GM23338 (cell line): ENCODE measurements around the gene LBX1. TPM values are rescaled to one million over a fixed set of nuclear protein-coding genes. Genes with fewer than 3 reads are reported as not detected.

Experiments
- CREB1 ChIP-seq: fragments of 250-450 bp; sonication (Bioruptor Pico); IDR thresholded peaks from 2 replicates; pipeline ENCODE4 v1.5.0; 2020; ENCODE audit warnings: low read depth, mild to moderate bottlenecking, moderate library complexity
- EZH2 ChIP-seq: fragments of 200-600 bp; sonication (generic); IDR thresholded peaks from one replicate; pipeline ENCODE4 v1.8.0; 2017; ENCODE audit warnings: antibody characterized with exemption, mild to moderate bottlenecking, low read depth; ENCODE audit not compliant: unreplicated experiment
- EZH2phosphoT487 ChIP-seq: fragments of 200-600 bp; sonication (generic); IDR thresholded peaks from one replicate; pipeline ENCODE4 v1.8.1; 2018; ENCODE audit warnings: antibody characterized with exemption; ENCODE audit not compliant: unreplicated experiment
- JUNB ChIP-seq: IDR thresholded peaks from one replicate; pipeline ENCODE4 v1.6.1; 2016; ENCODE audit warnings: antibody characterized with exemption; ENCODE audit not compliant: unreplicated experiment
- NANOG ChIP-seq: IDR thresholded peaks from 2 replicates; pipeline ENCODE4 v1.6.1; 2016; ENCODE audit warnings: antibody characterized with exemption, borderline replicate concordance
- POLR2AphosphoS5 ChIP-seq: IDR thresholded peaks from 2 replicates; pipeline ENCODE4 v1.6.1; 2016; ENCODE audit warnings: antibody characterized with exemption, low read depth
- STAT1 ChIP-seq: IDR thresholded peaks from one replicate; pipeline ENCODE4 v1.6.1; 2016; ENCODE audit warnings: antibody characterized with exemption; ENCODE audit not compliant: unreplicated experiment
- ZNF114 ChIP-seq: fragments of 250-450 bp; sonication (Bioruptor Pico); IDR thresholded peaks from 2 replicates; pipeline ENCODE4 v1.5.0; 2020; ENCODE audit warnings: mild to moderate bottlenecking, moderate library complexity
- ZNF331 ChIP-seq: fragments of 250-450 bp; sonication (Bioruptor Pico); IDR thresholded peaks from 2 replicates; pipeline ENCODE4 v1.5.0; 2020; ENCODE audit warnings: low read depth, mild to moderate bottlenecking, moderate library complexity
- polyA plus RNA-seq: library from polyadenylated mRNA; unstranded; fragments of >200 nt; fragmentation: Nextera tagmentation; extraction: Ambion mirVana; gene quantifications from 2 replicates; pipeline ENCODE4 v1.2.1, GENCODE V29; 2016
- total RNA-seq: library from RNA; depleted of rRNA; stranded (reverse); fragments of >200 nt; shearing (Covaris generic); gene quantifications from 2 replicates; pipeline ENCODE4 v1.2.3, GENCODE V29; 2014
- TF ChIP-seq, protein P1 (sequence below): fragments of 250-450 bp; sonication (Bioruptor Pico); IDR thresholded peaks from 2 replicates; pipeline ENCODE4 v1.5.0; 2020; ENCODE audit warnings: mild to moderate bottlenecking, moderate library complexity
- TF ChIP-seq, protein P2 (sequence below): IDR thresholded peaks from 2 replicates; pipeline ENCODE4 v1.6.1; 2016; ENCODE audit warnings: antibody characterized with exemption
- TF ChIP-seq, protein P3 (sequence below), 2 experiments: fragments of 200-600 bp in 1 of 2; sonication (generic) in 1 of 2; conservative IDR thresholded peaks; 2 replicates each; pipeline versions ENCODE4 v1.5.1 to v1.6.1; 2016 to 2017; ENCODE audit warnings: antibody characterized with exemption in 2 of 2, low read depth in 2 of 2, mild to moderate bottlenecking in 2 of 2, moderate library complexity in 1 of 2

Gene LBX1
- total and polyA plus RNA-seq, 2 experiments from 2014 or later = not detected

DNA sequence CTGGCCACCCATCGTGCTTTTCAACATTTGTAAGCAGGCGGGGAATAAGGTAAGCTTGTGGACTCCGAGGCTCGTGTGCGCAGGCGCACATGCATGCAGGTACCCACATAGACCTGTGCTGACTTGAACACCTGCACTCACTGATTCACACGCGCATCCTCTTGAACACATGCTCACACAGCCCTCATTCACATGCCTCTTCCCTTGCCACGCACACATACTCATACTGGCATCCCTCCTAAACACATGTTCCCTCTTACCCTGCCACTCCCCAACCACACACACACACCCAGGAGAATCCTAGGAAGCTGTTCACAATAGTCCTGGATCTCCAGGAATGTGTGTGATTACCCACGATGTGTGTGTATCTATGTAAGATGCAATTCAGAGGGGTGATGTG, 44.1 kb upstream of the LBX1 start (continued):
- TF ChIP-seq, protein P1, sequence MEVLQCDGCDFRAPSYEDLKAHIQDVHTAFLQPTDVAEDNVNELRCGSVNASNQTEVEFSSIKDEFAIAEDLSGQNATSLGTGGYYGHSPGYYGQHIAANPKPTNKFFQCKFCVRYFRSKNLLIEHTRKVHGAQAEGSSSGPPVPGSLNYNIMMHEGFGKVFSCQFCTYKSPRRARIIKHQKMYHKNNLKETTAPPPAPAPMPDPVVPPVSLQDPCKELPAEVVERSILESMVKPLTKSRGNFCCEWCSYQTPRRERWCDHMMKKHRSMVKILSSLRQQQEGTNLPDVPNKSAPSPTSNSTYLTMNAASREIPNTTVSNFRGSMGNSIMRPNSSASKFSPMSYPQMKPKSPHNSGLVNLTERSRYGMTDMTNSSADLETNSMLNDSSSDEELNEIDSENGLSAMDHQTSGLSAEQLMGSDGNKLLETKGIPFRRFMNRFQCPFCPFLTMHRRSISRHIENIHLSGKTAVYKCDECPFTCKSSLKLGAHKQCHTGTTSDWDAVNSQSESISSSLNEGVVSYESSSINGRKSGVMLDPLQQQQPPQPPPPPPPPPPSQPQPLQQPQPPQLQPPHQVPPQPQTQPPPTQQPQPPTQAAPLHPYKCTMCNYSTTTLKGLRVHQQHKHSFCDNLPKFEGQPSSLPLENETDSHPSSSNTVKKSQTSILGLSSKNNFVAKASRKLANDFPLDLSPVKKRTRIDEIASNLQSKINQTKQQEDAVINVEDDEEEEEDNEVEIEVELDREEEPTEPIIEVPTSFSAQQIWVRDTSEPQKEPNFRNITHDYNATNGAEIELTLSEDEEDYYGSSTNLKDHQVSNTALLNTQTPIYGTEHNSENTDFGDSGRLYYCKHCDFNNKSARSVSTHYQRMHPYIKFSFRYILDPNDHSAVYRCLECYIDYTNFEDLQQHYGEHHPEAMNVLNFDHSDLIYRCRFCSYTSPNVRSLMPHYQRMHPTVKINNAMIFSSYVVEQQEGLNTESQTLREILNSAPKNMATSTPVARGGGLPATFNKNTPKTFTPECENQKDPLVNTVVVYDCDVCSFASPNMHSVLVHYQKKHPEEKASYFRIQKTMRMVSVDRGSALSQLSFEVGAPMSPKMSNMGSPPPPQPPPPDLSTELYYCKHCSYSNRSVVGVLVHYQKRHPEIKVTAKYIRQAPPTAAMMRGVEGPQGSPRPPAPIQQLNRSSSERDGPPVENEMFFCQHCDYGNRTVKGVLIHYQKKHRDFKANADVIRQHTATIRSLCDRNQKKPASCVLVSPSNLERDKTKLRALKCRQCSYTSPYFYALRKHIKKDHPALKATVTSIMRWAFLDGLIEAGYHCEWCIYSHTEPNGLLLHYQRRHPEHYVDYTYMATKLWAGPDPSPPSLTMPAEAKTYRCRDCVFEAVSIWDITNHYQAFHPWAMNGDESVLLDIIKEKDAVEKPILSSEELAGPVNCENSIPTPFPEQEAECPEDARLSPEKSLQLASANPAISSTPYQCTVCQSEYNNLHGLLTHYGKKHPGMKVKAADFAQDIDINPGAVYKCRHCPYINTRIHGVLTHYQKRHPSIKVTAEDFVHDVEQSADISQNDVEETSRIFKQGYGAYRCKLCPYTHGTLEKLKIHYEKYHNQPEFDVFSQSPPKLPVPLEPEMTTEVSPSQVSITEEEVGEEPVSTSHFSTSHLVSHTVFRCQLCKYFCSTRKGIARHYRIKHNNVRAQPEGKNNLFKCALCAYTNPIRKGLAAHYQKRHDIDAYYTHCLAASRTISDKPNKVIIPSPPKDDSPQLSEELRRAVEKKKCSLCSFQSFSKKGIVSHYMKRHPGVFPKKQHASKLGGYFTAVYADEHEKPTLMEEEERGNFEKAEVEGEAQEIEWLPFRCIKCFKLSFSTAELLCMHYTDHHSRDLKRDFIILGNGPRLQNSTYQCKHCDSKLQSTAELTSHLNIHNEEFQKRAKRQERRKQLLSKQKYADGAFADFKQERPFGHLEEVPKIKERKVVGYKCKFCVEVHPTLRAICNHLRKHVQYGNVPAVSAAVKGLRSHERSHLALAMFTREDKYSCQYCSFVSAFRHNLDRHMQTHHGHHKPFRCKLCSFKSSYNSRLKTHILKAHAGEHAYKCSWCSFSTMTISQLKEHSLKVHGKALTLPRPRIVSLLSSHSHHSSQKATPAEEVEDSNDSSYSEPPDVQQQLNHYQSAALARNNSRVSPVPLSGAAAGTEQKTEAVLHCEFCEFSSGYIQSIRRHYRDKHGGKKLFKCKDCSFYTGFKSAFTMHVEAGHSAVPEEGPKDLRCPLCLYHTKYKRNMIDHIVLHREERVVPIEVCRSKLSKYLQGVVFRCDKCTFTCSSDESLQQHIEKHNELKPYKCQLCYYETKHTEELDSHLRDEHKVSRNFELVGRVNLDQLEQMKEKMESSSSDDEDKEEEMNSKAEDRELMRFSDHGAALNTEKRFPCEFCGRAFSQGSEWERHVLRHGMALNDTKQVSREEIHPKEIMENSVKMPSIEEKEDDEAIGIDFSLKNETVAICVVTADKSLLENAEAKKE = no peak
- TF ChIP-seq EZH2 (no peak), POLR2AphosphoS5 (no peak), EZH2phosphoT487 (no peak), JUNB (no peak), CREB1 (no peak), STAT1 (no peak), ZNF114 (CRISPR knock-in tag) (no peak), NANOG (no peak), ZNF331 (CRISPR knock-in tag) (no peak)
- TF ChIP-seq, protein P2, sequence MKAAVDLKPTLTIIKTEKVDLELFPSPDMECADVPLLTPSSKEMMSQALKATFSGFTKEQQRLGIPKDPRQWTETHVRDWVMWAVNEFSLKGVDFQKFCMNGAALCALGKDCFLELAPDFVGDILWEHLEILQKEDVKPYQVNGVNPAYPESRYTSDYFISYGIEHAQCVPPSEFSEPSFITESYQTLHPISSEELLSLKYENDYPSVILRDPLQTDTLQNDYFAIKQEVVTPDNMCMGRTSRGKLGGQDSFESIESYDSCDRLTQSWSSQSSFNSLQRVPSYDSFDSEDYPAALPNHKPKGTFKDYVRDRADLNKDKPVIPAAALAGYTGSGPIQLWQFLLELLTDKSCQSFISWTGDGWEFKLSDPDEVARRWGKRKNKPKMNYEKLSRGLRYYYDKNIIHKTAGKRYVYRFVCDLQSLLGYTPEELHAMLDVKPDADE = no peak
- TF ChIP-seq, protein P3, sequence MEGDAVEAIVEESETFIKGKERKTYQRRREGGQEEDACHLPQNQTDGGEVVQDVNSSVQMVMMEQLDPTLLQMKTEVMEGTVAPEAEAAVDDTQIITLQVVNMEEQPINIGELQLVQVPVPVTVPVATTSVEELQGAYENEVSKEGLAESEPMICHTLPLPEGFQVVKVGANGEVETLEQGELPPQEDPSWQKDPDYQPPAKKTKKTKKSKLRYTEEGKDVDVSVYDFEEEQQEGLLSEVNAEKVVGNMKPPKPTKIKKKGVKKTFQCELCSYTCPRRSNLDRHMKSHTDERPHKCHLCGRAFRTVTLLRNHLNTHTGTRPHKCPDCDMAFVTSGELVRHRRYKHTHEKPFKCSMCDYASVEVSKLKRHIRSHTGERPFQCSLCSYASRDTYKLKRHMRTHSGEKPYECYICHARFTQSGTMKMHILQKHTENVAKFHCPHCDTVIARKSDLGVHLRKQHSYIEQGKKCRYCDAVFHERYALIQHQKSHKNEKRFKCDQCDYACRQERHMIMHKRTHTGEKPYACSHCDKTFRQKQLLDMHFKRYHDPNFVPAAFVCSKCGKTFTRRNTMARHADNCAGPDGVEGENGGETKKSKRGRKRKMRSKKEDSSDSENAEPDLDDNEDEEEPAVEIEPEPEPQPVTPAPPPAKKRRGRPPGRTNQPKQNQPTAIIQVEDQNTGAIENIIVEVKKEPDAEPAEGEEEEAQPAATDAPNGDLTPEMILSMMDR (conservative IDR thresholded peaks at IDR 0.05; ENCODE audit: low read depth in 2 of 2) = no peak
